Memory B cell (primary cell): Measurements from ENCODE around the gene PGGHG.
"Not testable (repeated sequence)": the region's sequence is repeated elsewhere in the genome, so short reads cannot be mapped to it uniquely, and the experiment has no call there.

ENCODE experiments used
- ATAC-seq: fragments of 150-1000 bp; cut with Tn5 transposase; 2 replicates; pipeline ENCODE4 v1.10.0; 2021; ENCODE audit warnings: low read depth, mild to moderate bottlenecking, moderate library complexity
- DNase-seq, 2 donors: peaks; one replicate each; pipeline ENCODE4 v3.0.0; 2022; ENCODE audit warnings: low spot score in 2 of 2
- H3K27ac Mint-ChIP-seq: one replicate; pipeline ENCODE4 v1.8.0; 2022; ENCODE audit warnings: mild to moderate bottlenecking, moderate library complexity, mixed read lengths
- H3K27me3 Mint-ChIP-seq: one replicate; pipeline ENCODE4 v1.8.0; 2022; ENCODE audit warnings: mixed read lengths
- H3K36me3 Mint-ChIP-seq: one replicate; pipeline ENCODE4 v1.8.0; 2022; ENCODE audit warnings: mild to moderate bottlenecking, mixed read lengths
- H3K4me1 Mint-ChIP-seq: one replicate; pipeline ENCODE4 v1.8.0; 2022; ENCODE audit warnings: mixed read lengths
- H3K4me3 Mint-ChIP-seq: one replicate; pipeline ENCODE4 v1.8.0; 2022; ENCODE audit warnings: mild to moderate bottlenecking, moderate library complexity, mixed read lengths
- H3K9me3 Mint-ChIP-seq: one replicate; pipeline ENCODE4 v1.8.0; 2022; ENCODE audit warnings: mixed read lengths

The PGGHG gene

DNA sequence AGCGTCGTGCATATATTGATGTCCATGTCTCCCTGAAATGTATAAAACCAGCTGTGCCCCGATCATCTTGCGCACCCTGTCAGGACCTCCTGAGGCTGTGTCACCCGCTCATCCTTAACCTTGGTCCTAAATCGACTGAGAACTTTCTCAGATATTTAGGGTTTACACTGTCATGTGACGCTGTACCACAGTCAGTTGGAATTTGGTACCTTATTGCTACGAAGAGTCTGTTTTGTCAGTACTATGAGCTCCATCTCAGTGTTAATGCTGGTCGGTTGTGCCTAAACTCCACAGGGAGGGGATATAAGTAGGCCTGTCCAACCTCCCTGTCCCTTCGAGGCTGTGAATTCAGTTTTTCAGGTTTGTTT, 16.9 kb downstream of the PGGHG start:
- no peaks in the 10 kb centered on the region for H3K36me3 Mint-ChIP-seq
- DNase-seq (no peak), ATAC-seq (no peak)
- no peaks in the 10 kb centered on the region for H3K9me3 Mint-ChIP-seq
- H3K4me3 Mint-ChIP-seq = no peak overlapping the region
- peaks cover 24% of the 10 kb centered on the region for H3K4me1 Mint-ChIP-seq
- no peak overlapping the region for H3K27ac Mint-ChIP-seq
- no peaks in the 10 kb centered on the region for H3K27me3 Mint-ChIP-seq

DNA sequence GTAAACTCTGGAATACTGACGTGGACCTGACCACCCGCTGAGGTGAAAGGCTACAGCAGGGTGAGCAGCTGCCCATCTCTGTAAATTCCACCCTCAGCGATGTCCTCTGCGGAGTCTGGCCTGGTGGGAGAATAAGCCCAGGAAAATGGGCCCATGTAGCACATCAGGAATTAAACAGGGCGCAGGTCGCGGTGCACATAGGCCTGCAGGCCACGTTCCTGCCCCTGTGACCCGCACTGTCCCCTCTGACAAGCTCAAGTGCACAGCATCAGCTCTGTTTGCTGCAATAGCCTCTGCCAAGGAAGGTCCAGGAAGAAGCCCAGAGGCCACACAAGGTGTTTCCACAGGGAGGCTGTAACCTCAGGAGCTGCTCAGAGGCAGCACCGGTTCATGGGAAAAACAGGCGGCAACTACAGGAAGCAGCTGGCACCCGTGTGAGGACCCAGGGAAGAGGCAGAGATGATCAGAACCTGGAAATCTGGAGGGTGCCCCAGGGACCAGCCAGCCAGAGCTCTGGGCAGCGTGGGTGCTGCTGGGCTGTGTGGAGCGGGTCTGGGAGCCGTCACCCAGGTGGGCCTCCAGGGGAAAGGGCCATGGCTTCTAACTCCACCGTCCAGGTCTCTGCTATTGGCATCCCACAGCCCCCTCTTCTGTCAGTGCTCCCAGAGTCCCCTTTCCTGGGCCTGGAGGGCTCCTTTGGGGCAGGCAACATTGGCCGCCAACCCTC, 17.9 kb downstream of the PGGHG start:
- Mint-ChIP-seq H3K27ac (no peak overlapping the region), H3K4me1 (peaks cover 24% of the 10 kb centered on the region), H3K27me3 (no peaks in the 10 kb centered on the region), H3K36me3 (no peaks in the 10 kb centered on the region), H3K4me3 (peak overlapping the region; percentile 49), H3K9me3 (no peaks in the 10 kb centered on the region)
- DNase-seq = no peak
- no peak for ATAC-seq

DNA sequence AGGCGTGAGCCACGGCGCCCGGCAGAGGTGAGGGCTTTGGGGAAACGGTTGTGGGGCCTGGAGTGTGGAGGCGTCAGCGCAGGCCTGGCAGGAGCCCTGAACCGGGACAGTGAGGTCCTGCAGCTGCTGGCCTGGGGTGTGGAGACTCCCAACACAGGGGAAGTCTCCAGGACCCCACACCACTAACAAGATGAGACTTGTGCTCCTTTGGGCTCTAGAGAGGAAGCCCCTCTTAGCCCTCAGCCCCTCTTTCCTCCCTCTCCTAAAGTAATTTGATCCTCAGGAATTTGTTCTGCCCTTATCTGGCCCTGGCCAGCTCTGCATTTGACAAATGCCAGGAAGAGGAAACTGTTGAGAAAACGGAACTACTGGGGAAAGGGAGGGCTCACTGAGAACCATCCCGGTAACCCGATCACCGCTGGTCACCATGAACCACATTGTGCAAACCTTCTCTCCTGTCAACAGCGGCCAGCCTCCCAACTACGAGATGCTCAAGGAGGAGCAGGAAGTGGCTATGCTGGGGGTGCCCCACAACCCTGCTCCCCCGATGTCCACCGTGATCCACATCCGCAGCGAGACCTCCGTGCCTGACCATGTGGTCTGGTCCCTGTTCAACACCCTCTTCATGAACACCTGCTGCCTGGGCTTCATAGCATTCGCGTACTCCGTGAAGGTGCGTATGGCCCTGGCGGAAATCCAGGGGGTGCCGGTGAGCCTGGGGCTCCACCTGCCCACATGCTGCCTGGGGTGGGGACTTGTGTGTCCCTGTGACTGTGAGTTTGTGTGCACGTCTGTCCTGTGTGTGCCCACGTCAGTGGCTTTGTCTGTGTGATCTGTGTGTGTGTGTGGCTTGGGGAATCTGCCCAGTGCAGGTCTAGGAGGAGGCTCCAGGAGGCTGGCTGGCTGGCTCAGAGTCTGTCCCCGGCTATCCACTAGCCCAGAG, 19.1 kb downstream of the PGGHG start, which contains the start of gene IFITM2:
Gene IFITM2 (plus strand): TSS at position 51 of the 943 bp plus-strand sequence. CDS start 377 bp downstream, at position 428.
- peaks cover 24% of the 10 kb centered on the region for H3K4me1 Mint-ChIP-seq
- not testable (repeated sequence) for DNase-seq, H3K36me3 Mint-ChIP-seq, H3K9me3 Mint-ChIP-seq, H3K27me3 Mint-ChIP-seq
- H3K4me3 Mint-ChIP-seq = peak within 1 kb of the TSS; percentile 93
- ATAC-seq = peak; percentile 61
- peak within 1 kb of the TSS; percentile 91 for H3K27ac Mint-ChIP-seq

GRCh38 chr11:308740-309665, 20.1 kb downstream of the PGGHG start:
- not testable (repeated sequence) for H3K9me3 Mint-ChIP-seq, DNase-seq, H3K36me3 Mint-ChIP-seq, H3K27me3 Mint-ChIP-seq
- peak; percentile 2 for ATAC-seq
- Mint-ChIP-seq H3K27ac (peak overlapping the region; percentile 91), H3K4me1 (peaks cover 24% of the 10 kb centered on the region), H3K4me3 (peak overlapping the region; percentile 93)

DNA sequence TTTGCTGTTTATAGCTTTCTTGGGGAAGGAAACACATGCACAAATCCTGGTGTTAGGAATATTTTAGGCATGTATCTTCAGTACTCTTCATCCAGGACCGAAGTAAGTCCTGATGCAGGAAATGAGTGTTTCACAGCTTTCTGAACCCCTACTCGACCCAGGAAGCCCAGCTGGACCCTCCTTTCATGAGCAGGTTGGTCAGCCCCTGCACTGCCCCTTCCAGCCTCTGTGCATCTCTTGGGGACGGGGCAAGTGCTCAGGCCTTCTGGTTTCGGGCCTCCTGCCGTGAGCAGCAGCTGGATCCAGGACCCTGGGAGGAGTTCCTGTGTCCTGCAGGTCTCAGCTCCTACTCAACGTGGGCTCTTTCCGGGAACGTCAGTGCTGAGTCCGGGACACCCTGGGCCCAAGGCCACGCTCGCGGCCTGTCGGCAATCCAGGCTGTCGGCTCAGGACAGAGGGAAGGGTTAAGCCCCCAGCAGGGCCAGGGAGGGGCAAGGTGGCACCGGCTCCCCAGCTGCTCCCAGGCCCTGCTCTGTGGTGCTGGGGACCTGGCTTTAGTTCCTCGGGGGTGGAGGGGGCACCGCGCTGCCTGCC, 21.1 kb downstream of the PGGHG start:
- H3K9me3 Mint-ChIP-seq, ATAC-seq, H3K27me3 Mint-ChIP-seq, H3K36me3 Mint-ChIP-seq, DNase-seq: not testable (repeated sequence)
- H3K4me1 Mint-ChIP-seq = peaks cover 30% of the 10 kb centered on the region
- peak overlapping the region; percentile 93 for H3K4me3 Mint-ChIP-seq
- H3K27ac Mint-ChIP-seq = peak overlapping the region; percentile 91

DNA sequence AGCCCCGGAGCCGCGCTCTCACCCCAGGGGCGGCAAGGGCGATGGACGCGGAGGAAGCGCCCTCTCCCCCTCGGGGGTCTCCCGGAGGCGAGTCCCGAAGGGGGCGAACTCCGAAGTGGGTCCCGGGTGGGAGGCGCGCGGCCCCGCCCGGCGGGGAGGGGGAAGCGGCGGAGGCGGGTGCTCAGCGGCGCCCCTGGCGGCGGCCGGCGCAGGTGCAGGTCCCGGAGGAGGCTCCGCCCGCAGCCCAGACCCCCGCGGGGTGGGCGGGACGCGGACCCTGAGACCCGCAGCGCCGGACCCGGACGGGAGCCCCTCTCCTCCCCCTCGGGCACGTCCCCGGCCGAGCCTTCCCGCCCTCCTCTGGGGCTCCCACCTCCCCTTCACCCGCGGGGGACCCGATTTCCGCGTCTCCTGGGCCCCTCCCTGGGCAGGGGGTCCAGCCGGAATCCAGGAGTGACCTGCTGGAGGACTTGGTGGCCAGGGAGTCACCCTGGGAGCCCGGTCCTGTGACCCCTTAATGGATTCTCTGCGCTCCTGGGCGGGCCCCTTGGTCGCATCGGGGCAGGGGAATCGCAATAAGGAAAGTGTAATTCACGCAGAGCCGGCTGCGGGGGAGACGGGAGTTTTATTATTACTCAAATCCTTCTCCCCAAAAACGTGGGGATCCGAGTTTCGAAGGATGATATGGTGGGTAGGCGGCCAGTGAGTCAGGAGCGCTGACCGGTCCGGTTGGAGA, 22.3 kb downstream of the PGGHG start:
- H3K9me3 Mint-ChIP-seq, DNase-seq: not testable (repeated sequence)

GRCh38 chr11:312092-312816, 23.3 kb downstream of the PGGHG start:
- DNase-seq (no peak), ATAC-seq (no peak)
- Mint-ChIP-seq H3K36me3 (no peaks in the 10 kb centered on the region), H3K27me3 (no peaks in the 10 kb centered on the region), H3K27ac (peak overlapping the region; percentile 38), H3K9me3 (no peaks in the 10 kb centered on the region), H3K4me3 (peak overlapping the region; percentile 68), H3K4me1 (peaks cover 31% of the 10 kb centered on the region)

More for the DNA sequence above, 22.3 kb downstream of the PGGHG start:
- H3K27me3 Mint-ChIP-seq, H3K36me3 Mint-ChIP-seq, H3K27ac Mint-ChIP-seq: not testable (repeated sequence)
- H3K4me3 Mint-ChIP-seq = peak overlapping the region; percentile 68
- peak; percentile 48 for ATAC-seq
- H3K4me1 Mint-ChIP-seq = peaks cover 30% of the 10 kb centered on the region

DNA sequence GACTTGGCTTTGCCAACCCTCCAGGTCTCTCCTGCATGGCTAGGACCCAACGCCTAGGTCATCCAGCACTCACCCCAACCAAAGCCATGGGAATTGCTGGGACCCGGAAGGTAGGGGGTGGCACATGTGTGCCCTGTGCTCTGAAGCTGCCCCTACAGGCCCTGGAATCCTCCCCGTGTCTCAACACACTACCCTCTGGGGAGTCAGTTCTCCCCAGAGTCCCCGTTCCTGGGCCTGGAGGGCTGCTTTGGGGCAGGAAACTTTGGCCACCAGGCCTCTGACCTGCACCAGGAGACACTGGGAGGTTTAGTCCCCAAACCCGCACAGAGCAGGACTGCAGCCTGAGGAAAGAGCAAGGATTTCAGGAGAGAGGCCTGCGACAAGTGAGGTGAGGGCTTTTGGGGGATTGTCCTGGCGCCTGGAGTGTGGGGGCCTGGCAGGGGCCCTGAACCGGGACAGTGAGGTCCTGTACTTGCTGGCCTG, 24.4 kb downstream of the PGGHG start:
- H3K27ac Mint-ChIP-seq = peak overlapping the region; percentile 93
- peak overlapping the region; percentile 97 for H3K4me3 Mint-ChIP-seq
- no peak for ATAC-seq
- no peaks in the 10 kb centered on the region for H3K9me3 Mint-ChIP-seq
- peaks cover 30% of the 10 kb centered on the region for H3K4me1 Mint-ChIP-seq
- H3K27me3 Mint-ChIP-seq = no peaks in the 10 kb centered on the region
- no peaks in the 10 kb centered on the region for H3K36me3 Mint-ChIP-seq
- no peak for DNase-seq

DNA sequence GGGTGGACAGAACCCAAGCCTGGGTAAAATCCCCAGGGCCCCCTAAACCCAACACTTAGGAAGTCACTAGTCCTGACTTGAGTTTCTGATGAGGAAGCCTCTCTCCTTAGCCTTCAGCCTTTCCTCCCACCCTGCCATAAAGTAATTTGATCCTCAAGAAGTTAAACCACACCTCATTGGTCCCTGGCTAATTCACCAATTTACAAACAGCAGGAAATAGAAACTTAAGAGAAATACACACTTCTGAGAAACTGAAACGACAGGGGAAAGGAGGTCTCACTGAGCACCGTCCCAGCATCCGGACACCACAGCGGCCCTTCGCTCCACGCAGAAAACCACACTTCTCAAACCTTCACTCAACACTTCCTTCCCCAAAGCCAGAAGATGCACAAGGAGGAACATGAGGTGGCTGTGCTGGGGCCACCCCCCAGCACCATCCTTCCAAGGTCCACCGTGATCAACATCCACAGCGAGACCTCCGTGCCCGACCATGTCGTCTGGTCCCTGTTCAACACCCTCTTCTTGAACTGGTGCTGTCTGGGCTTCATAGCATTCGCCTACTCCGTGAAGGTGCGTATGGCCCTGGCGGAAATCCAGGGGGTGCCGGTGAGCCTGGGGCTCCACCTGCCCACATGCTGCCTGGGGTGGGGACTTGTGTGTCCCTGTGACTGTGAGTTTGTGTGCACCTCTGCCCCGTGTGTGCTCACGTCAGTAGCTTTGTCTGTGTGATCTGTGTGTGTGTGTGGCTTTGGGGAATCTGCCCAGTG, 25.0 kb downstream of the PGGHG start, which contains the start of gene IFITM1:
Gene IFITM1 (plus strand): TSS at position 254 of the 767 bp plus-strand sequence. CDS start 131 bp downstream, at position 385.
- Mint-ChIP-seq H3K27me3 (no peaks in the 10 kb centered on the region), H3K36me3 (no peaks in the 10 kb centered on the region), H3K4me1 (peaks cover 28% of the 10 kb centered on the region), H3K4me3 (peak within 1 kb of the TSS; percentile 97), H3K9me3 (no peaks in the 10 kb centered on the region), H3K27ac (peak within 1 kb of the TSS; percentile 93)
- ATAC-seq (peak; percentile 68), DNase-seq (no peak)

DNA sequence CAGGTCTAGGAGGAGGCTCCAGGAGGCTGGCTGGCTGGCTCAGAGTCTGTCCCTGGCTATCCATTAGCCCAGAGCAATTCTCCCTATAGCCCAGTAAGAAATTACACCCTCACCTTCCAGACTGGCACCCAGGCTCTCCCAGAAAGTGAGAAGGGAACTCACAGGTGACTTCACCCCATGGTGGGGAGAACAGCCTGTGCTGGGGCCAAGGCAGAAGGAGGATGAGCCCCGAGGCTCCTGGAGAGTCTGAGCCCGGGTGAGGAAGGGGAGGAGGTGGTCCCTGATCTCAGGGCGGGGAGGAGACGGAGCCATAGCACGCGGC, 25.6 kb downstream of the PGGHG start:
- ATAC-seq, H3K9me3 Mint-ChIP-seq, H3K36me3 Mint-ChIP-seq, DNase-seq, H3K27me3 Mint-ChIP-seq: not testable (repeated sequence)
- peaks cover 24% of the 10 kb centered on the region for H3K4me1 Mint-ChIP-seq
- H3K27ac Mint-ChIP-seq = peak overlapping the region; percentile 93
- H3K4me3 Mint-ChIP-seq = peak overlapping the region; percentile 97

DNA sequence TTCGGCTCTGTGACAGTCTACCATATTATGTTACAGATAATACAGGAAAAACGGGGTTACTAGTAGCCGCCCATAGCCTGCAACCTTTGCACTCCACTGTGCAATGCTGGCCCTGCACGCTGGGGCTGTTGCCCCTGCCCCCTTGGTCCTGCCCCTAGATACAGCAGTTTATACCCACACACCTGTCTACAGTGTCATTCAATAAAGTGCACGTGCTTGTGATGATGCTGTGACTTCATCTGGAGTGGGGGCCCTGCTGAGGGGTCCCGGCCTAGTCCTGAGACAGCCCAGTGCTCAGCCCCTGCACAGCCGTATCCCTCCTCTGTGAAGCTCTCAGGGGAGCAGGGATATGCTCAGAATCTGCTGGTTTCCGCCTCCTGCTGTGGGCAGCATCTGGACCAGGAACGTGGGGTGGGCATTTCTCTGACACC, 26.1 kb downstream of the PGGHG start:
- DNase-seq (no peak), ATAC-seq (no peak)
- no peaks in the 10 kb centered on the region for H3K9me3 Mint-ChIP-seq
- no peak overlapping the region for H3K27ac Mint-ChIP-seq
- H3K27me3 Mint-ChIP-seq = no peaks in the 10 kb centered on the region
- peaks cover 24% of the 10 kb centered on the region for H3K4me1 Mint-ChIP-seq
- H3K36me3 Mint-ChIP-seq = no peaks in the 10 kb centered on the region
- peak overlapping the region; percentile 97 for H3K4me3 Mint-ChIP-seq
